ENCODE results near the gene CABP4.
"Not testable (repeated sequence)": the region's sequence is repeated elsewhere in the genome, so short reads cannot be mapped to it uniquely, and the experiment has no call there.

CABP4 gene

DNA sequence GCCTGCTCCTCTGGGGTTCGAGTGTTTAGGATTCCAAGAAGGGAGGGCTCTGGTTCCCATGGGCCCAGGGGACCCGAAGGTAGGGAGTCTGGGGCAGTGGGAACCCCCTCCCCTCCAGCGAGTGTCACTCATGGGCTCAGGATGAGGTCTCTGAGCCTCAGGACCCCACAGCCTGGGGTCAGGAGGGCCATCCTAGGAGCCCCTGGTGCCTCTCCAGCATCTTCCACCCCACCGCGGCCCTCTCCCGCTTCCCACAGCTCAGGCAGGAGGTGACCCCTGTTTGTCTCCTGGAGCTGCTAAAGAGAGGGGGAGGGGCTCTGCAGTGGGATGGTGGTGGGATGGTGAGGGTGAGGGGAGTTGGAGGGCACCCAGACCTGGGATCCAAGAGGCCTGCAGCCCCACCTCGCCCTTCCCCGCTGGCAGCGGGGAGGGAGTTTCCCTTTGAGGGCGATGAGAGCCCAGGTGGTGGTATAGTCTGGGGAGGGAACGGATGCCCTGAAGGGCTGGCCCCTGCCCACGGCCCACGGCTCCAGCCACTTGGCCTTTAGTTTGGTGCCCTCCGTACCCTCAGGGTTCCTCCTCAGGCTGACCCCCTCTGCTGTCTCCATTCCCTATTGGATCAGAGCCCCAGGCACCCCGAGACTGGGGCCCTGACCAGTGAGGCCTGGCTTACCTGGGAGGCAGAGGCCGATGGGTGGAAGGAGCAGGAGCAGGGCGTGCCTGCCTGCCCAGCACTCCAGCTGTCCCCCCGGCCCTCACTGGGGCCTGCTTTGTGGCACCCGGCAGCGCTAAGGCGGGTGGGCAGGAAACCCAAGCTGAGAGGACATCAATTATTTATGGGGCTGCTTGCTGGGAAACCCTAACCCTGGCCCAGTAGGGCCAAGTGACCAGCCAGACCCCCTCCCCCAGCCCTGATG, 1.1 kb upstream of the CABP4 start:
- no peak for DNase-seq (ENCODE audit: low read depth)

DNA sequence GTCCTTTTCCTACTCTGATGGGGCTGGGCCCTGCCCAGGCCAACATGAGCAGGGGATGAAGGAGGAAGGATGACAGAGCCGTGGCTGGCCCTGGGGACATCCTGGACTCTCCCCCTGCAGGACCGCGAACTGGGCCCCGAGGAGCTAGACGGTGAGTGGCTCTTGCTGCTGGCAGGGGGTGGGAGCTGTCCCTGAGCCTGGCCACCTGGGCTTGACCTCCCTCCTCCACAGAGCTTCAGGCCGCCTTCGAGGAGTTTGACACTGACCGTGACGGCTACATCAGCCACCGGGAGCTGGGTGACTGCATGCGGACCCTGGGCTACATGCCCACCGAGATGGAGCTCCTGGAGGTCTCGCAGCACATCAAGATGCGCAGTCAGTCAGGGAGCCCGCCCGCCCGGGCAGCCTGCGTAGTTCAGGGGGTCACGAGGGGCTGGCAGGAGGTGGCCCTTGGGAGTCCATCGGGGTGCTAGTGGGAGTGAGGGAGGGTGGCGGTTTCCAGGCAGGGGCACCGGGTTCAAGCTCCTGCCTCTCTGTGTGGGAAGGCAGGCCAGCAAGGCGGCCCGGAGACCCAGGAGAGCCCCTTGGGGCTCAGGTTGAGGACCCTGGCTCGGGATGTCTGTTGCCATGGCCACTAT, 1.0 kb downstream of the CABP4 start:
- no peak for DNase-seq (ENCODE audit: low read depth)

- DNase-seq (ENCODE audit: low read depth): no peak
Observed at GRCh38 chr11:67457453-67457852, 2.3 kb downstream of the CABP4 start.

GRCh38 chr11:67458266-67458665, 3.1 kb downstream of the CABP4 start:
- no peak for DNase-seq (ENCODE audit: low read depth)

- DNase-seq (ENCODE audit: low read depth): no peak
Observed at GRCh38 chr11:67463186-67463585, 8.0 kb downstream of the CABP4 start.

- no peak for DNase-seq (ENCODE audit: low read depth)
Observed at GRCh38 chr11:67463680-67464410, 8.7 kb downstream of the CABP4 start.

DNA sequence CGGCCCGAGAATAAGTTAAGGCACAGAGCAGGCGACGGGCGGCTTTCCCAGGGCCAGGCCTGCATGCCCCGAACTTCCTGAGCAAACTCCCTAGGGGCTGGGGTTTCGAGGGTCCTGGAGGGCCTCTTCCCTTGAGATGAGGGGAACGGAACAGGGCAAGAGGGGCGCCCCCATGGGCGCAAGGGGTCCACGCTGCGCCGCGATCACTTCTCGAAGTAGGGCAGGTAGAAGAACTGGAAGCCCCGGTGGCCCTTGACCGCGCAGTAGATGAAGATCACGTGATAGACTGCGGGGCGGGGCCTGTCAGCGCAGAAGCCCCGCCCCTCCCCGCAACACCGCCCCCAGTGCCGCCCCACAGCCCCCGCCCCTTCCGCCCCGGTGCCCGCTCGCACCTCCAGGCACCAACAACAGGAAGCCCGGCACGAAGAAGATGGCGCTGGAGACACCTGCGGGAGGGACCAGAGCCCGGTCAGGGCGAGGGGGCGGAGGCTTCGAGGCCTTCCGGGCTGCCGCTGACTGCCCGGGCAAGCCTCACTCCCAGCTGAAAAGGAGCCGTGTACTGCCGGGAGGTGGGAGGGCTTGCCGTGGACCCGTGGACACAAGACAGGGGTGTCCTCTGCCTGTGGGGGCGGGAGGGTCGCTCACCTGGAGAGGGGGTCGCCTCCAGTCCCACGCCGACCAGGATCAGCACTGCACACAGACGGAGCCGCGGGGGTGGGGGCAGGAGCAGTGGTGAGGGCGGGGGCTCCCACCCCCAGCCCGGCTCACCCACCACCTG, 9.4 kb downstream of the CABP4 start:
- peak; percentile 85 for DNase-seq (ENCODE audit: low read depth)

GRCh38 chr11:67465189-67465510, 10.0 kb downstream of the CABP4 start:
- no peak for DNase-seq (ENCODE audit: low read depth)

DNA sequence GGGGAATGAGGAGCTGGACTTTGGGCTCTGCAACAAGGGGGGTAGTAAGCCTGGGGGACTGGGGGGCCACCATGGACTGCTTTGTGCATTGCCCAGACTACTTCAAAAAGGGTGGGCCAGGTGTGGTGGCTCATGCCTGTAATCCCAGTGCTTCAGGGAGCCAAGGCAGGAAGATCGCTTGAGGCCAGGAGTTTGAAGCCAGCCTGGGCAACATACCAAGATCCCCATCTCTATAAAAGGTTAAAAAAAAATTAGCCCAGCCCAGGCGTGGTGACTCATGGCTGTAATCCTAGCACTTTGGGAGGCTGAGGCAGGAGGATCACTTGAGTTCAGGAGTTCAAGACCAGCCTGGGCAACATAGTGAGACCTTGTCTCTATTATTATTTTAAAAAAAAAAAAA, 10.4 kb downstream of the CABP4 start:
- not testable (repeated sequence) for DNase-seq (ENCODE audit: low read depth)

DNA sequence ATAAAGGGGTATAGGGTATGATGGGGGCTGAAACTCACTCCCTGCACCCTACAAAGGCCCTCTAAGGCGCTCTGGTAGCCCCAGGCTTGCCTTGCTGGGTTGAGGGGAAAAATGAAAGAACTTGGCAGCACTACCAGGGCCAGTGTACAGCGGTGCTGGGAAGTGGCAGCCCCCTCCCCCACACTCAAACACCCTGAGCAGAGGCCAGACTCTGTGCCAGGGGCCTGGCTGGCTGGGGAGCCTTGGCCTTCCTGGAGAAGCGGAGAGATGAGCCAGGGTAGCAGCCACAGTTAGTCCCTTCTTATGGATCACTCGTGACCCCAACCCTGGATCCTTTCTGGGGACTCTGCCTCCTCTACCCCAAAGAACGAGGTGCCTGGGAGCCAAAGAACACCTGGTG, 11.2 kb downstream of the CABP4 start:
- DNase-seq (ENCODE audit: low read depth): no peak

GRCh38 chr11:67466962-67467771, 12.0 kb downstream of the CABP4 start:
- DNase-seq (ENCODE audit: low read depth): no peak

DNA sequence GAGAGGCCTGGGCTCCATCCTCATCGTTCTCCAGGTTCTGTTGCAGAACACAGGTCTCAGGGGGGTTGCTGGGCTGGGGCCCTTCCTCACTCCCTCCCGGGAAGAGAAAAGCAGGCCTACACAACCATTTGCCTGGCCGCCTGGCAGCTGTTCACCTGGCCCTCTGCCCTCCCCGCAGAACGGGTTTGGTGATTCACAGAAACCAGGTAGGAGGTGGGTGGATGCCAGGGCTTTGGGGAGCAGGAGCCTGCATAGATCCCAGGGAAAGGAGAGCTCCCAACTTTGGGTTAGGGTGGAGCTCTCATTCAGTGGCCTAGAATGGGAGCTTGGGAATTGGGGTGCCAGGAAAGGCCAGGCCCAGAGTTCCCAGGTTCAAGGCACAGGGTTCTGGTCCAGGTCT, 12.9 kb downstream of the CABP4 start:
- DNase-seq (ENCODE audit: low read depth): no peak

- DNase-seq (ENCODE audit: low read depth): no peak
Observed at GRCh38 chr11:67468456-67468758, 13.3 kb downstream of the CABP4 start.

GRCh38 chr11:67468759-67469507, 13.8 kb downstream of the CABP4 start, which contains the start of gene TMEM134:
Gene TMEM134, minus strand, starts transcription at chr11:67469251. Its CDS starts 59 bp downstream, at chr11:67469192.
- peak; percentile 86 for DNase-seq (ENCODE audit: low read depth)

GRCh38 chr11:67469508-67469811, 14.3 kb downstream of the CABP4 start:
- DNase-seq (ENCODE audit: low read depth): no peak

DNA sequence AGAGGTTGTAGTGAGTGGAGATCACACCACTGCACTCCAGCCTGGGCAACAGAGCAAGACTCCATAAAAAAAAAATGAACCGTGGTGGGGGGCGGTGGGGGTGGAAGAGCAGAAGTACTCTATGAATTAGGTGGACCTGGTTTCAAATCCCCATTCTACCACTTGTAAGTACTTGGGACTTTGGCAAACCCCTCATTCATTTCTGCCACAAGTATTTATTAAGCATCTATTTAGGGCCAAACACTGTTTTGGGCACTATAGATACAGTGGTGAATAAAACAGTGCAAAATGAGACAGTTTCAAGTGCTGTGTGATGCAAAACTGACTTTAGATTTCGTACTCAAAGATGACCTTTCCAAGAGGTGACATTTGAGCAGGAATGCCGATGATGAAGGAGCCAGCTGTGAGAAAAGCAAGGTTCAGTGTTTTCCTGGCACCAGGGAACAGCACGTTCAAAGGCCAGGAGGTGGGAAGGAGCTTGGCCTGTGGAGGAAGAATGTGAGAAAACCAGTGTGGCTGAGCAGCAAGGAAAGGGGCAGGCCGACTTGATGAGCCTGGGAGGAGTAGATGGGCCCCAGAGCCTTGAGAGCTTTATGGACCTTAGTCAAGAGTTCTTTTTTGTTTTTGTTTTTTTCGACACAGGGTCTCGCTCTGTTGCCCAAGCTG, 15.3 kb downstream of the CABP4 start:
- DNase-seq (ENCODE audit: low read depth): no peak

DNA sequence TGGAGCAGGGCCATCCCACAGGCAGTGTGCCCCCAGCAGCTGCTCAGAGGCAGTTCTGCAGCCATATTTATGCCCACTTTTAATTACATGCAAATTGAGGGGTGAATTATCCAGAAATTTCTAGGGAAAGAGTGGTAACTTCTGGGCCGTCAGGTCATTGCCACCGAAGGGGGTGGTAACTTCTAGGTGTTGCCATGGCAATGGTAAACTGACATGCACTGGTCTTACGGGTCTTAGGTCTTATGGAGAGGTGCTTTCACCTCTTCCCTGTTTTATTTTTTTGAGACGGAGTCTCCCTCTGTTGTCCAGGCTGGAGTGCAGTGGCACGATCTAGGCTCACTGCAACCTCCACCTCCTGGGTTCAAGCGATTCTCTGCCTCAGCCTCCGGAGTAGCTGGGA, 17.7 kb downstream of the CABP4 start:
- DNase-seq (ENCODE audit: low read depth): no peak

DNA sequence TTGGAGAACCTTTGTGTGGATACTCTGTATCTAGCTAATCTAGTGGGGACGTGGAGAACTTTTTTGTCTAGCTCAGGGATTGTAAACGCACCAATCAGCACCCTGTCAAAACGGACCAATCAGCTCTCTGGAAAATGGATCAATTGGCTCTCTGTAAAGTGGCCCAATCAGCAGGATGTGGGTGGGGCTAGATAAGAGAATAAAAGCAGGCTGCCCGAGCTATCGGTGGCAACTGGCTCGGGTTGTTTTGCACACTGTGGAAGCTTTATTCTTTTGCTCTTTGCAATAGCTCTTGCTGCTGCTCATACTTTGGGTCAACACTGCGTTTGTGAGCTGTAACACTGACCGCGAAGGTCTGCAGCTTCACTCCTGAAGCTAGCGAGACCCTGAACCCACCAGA, 21.5 kb downstream of the CABP4 start:
- not testable (repeated sequence) for DNase-seq (ENCODE audit: low read depth)

GRCh38 chr11:67477344-67478050, 22.3 kb downstream of the CABP4 start:
- not testable (repeated sequence) for DNase-seq (ENCODE audit: low read depth)
